Endothelial cell of umbilical vein (primary cell): ENCODE results near the gene RNF4. TPM values are rescaled to one million over a fixed set of nuclear protein-coding genes. Genes with fewer than 3 reads are reported as not detected.

Source experiments
- BruUV-seq: library from RNA; stranded (reverse); fragments of 400-500 nt; replicated peaks from 2 replicates; lab custom pipeline; 2021; lab: Mats Ljungman, UMichigan
- CTCF ChIA-PET: fragments of 300-600, 350-600 bp; sonication (Branson Sonifier 250); formaldehyde crosslinking; loops from one replicate; lab custom pipeline; 2021; ENCODE audit warnings: antibody characterized with exemption, inconsistent platforms; lab: Charles Lee
- POLR2A ChIA-PET: fragments of 300-600, 350-600 bp; sonication (Branson Sonifier 250); formaldehyde crosslinking; loops from one replicate; lab custom pipeline; 2021; ENCODE audit warnings: antibody characterized with exemption, inconsistent platforms; lab: Charles Lee
- DNase-seq: peaks from one replicate; pipeline ENCODE4 v3.0.0-alpha.2; 2011; ENCODE audit warnings: low read depth, low spot score
- FAIRE-seq: peaks from 2 replicates; lab custom pipeline; 2011; peaks lifted over from hg19 to GRCh38; lab: Jason Lieb, UNC
- H2AFZ ChIP-seq: 2 replicates; pipeline ENCODE4 v1.6.0; 2012; ENCODE audit warnings: low read depth, low read length, control low read depth, inconsistent platforms
- H3K27ac ChIP-seq: 2 replicates; pipeline ENCODE4 v1.5.1; 2011; ENCODE audit warnings: low read depth, mild to moderate bottlenecking, control low read depth, low read length, moderate library complexity; ENCODE audit not compliant: insufficient read depth
- H3K27me3 ChIP-seq, 2 experiments: 2 replicates each; pipeline versions ENCODE4 v1.6.0 to v1.6.1; 2011; ENCODE audit warnings: low read length in 2 of 2, mixed read lengths in 1 of 2; ENCODE audit not compliant: control insufficient read depth in 2 of 2, insufficient read depth in 2 of 2
- H3K36me3 ChIP-seq, 2 experiments: 2 replicates in 1 of 2; 3 replicates in 1 of 2; pipeline ENCODE4 v1.5.1; 2011; ENCODE audit warnings: low read length in 2 of 2, mild to moderate bottlenecking in 1 of 2, moderate library complexity in 1 of 2; ENCODE audit not compliant: control insufficient read depth in 2 of 2, insufficient read depth in 2 of 2; ENCODE audit errors: extremely low read depth in 1 of 2
- H3K4me1 ChIP-seq: 3 replicates; pipeline ENCODE4 v1.5.1; 2011; ENCODE audit warnings: mild to moderate bottlenecking, low read length; ENCODE audit not compliant: control insufficient read depth, insufficient read depth; ENCODE audit errors: extremely low read depth
- H3K4me2 ChIP-seq: 2 replicates; pipeline ENCODE4 v1.6.1; 2011; ENCODE audit warnings: low read length, control low read depth, mixed read lengths; ENCODE audit not compliant: insufficient read depth
- H3K4me3 ChIP-seq, 3 experiments: fragments of 200-600 bp in 1 of 3; sonication (generic), shearing (Covaris generic) in 1 of 3; replicated peaks in 1 of 3; 2 replicates each; pipeline ENCODE4 v1.5.1; 2011 to 2016; ENCODE audit warnings: control low read depth in 3 of 3, low read length in 3 of 3, mild to moderate bottlenecking in 2 of 3, inconsistent platforms in 1 of 3, low read depth in 1 of 3, moderate library complexity in 1 of 3; ENCODE audit not compliant: insufficient read depth in 1 of 3
- H3K79me2 ChIP-seq: 2 replicates; pipeline ENCODE4 v1.6.0; 2012; ENCODE audit warnings: low read length, inconsistent platforms; ENCODE audit not compliant: control insufficient read depth, insufficient read depth
- H3K9ac ChIP-seq: replicated peaks from 2 replicates; pipeline ENCODE3; 2011; ENCODE audit warnings: low read length, control low read depth; ENCODE audit not compliant: insufficient read depth; ENCODE audit errors: extremely low read depth
- H3K9me1 ChIP-seq: replicated peaks from 3 replicates; pipeline ENCODE4 v1.6.0; 2011; ENCODE audit warnings: mild to moderate bottlenecking, low read length; ENCODE audit not compliant: control insufficient read depth, insufficient read depth; ENCODE audit errors: extremely low read depth
- H3K9me3 ChIP-seq: replicated peaks from 2 replicates; pipeline ENCODE4 v1.5.1; 2012; ENCODE audit warnings: low read length, inconsistent platforms; ENCODE audit not compliant: control insufficient read depth, insufficient read depth
- H4K20me1 ChIP-seq: replicated peaks from 2 replicates; pipeline ENCODE3; 2011; ENCODE audit warnings: mild to moderate bottlenecking, low read length; ENCODE audit not compliant: control insufficient read depth, insufficient read depth; ENCODE audit errors: extremely low read depth
- EZH2 ChIP-seq: IDR thresholded peaks from 2 replicates; pipeline ENCODE4 v1.6.1; 2012; ENCODE audit warnings: borderline replicate concordance, low read depth, mild to moderate bottlenecking, moderate library complexity, low read length, inconsistent platforms; ENCODE audit not compliant: severe bottlenecking
- FOS ChIP-seq: IDR thresholded peaks from 2 replicates; pipeline ENCODE4 v1.6.1; 2011; ENCODE audit warnings: mild to moderate bottlenecking, low read length, moderate library complexity, borderline replicate concordance; ENCODE audit not compliant: insufficient read depth
- GATA2 ChIP-seq: IDR thresholded peaks from 2 replicates; pipeline ENCODE4 v1.7.0; 2011; ENCODE audit warnings: low read depth, mild to moderate bottlenecking, moderate library complexity, mixed read lengths, low read length; ENCODE audit not compliant: insufficient read length, insufficient read depth
- MAX ChIP-seq: IDR thresholded peaks from 2 replicates; pipeline ENCODE4 v1.6.1; 2011; ENCODE audit not compliant: insufficient read depth, insufficient read length
- POLR2AphosphoS5 ChIP-seq: IDR thresholded peaks from 2 replicates; pipeline ENCODE4 v1.6.1; 2012; ENCODE audit warnings: low read depth, mild to moderate bottlenecking, control low read depth, low read length, moderate library complexity; ENCODE audit not compliant: insufficient read depth
- dilution Hi-C: fragments of 300-500 bp; cut with MboI; formaldehyde crosslinking; loops from one replicate; pipeline ENCODE4 v1.15.0; 2019; ENCODE audit warnings: low sequenced_read_pairs; ENCODE audit not compliant: extremely low pct_ligation_motif_present
- intact Hi-C: fragments of 100-400 bp; cut with micrococcal nuclease; formaldehyde crosslinking; loops from one replicate; pipeline ENCODE4 v1.10.0; 2022
- polyA plus RNA-seq, 4 experiments: library from polyadenylated mRNA; depleted of rRNA in 3 of 4; stranded (reverse) in 3 of 4; unstranded in 1 of 4; fragments of >200 nt; gene quantifications; 2 replicates each; pipeline versions ENCODE4 v1.2.1 to v1.2.3, GENCODE V29; 2011 to 2012; ENCODE audit warnings: missing spikeins in 1 of 4
- total RNA-seq: library from RNA; stranded (reverse); gene quantifications from 2 replicates; pipeline ENCODE4 v1.2.3, GENCODE V29; 2021
- TF ChIP-seq, protein P1 (sequence below), 2 donors: IDR thresholded peaks; 1 replicate in 1 of 2; 2 replicates in 1 of 2; pipeline ENCODE4 v1.5.1; 2011; ENCODE audit warnings: low read length in 2 of 2, mild to moderate bottlenecking in 2 of 2, moderate library complexity in 2 of 2, control low read depth in 1 of 2, inconsistent platforms in 1 of 2, low read depth in 1 of 2; ENCODE audit not compliant: insufficient read depth in 1 of 2; ENCODE audit errors: extremely low read depth in 1 of 2

RNF4 gene
- total and polyA plus RNA-seq, 2 donors (not counting 3 experiments of a cell fraction or from before 2014, with no cell fraction given): 64.3 to 71.4 TPM

DNA sequence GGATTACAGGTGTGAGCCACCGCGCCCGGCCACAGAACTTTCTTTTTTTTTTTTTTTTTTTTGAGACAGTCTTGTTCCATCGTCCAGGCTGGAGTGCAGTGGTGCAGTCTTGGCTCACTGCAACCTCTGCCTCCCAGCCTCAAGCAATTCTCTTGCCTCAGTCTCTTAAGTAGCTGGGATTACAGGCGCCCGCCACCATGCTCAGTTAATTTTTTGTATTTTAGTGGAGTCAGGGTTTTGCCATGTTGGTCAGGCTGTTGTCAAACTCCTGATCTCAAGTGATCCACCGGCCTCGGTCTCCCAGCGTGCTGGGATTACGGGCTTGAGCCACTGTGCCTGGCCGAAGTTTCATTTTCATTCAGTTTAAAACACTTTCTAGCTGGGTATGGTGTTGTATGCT lies 83.9 kb downstream of the RNF4 start:
- CTCF ChIA-PET: interaction anchor here (1.8 kb wide), 1 partner anchor 10 kb away, joined by 5 read pairs; no protein-coding TSS in a partner anchor

More for the DNA sequence above, 83.9 kb downstream of the RNF4 start:
- Histone ChIP-seq H3K79me2 (peaks cover 93% of the 10 kb centered on the region), H3K36me3 (no peaks in the 10 kb centered on the region), H4K20me1 (peaks cover 13% of the 10 kb centered on the region), H3K27me3 (no peaks in the 10 kb centered on the region), H3K9me1 (no peaks in the 10 kb centered on the region), H3K4me3 (no peak overlapping the region), H3K4me2 (no peak overlapping the region), H2AFZ (no peak overlapping the region), H3K9me3 (no peaks in the 10 kb centered on the region), H3K27ac (no peak overlapping the region), H3K4me1 (no peaks in the 10 kb centered on the region), H3K9ac (no peak overlapping the region)
- intact Hi-C loops: no loop called here
- BruUV-seq: no TSS peak
- DNase-seq (no peak), FAIRE-seq (no peak)
- dilution Hi-C loops: no loop called here
- POLR2A ChIA-PET: interaction anchor here (1.1 kb wide), 1 partner anchor 17 kb away, joined by 3 read pairs; the partner anchor contains the start of gene FAM193A
- TF ChIP-seq, protein P1, sequence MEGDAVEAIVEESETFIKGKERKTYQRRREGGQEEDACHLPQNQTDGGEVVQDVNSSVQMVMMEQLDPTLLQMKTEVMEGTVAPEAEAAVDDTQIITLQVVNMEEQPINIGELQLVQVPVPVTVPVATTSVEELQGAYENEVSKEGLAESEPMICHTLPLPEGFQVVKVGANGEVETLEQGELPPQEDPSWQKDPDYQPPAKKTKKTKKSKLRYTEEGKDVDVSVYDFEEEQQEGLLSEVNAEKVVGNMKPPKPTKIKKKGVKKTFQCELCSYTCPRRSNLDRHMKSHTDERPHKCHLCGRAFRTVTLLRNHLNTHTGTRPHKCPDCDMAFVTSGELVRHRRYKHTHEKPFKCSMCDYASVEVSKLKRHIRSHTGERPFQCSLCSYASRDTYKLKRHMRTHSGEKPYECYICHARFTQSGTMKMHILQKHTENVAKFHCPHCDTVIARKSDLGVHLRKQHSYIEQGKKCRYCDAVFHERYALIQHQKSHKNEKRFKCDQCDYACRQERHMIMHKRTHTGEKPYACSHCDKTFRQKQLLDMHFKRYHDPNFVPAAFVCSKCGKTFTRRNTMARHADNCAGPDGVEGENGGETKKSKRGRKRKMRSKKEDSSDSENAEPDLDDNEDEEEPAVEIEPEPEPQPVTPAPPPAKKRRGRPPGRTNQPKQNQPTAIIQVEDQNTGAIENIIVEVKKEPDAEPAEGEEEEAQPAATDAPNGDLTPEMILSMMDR (IDR thresholded peaks at IDR 0.05; ENCODE audit: extremely low read depth in 1 of 2, insufficient read depth in 1 of 2, low read depth in 1 of 2, low read length in 2 of 2): no peak
- no peak for TF ChIP-seq POLR2AphosphoS5
- TF ChIP-seq MAX: no peak
- no peak for TF ChIP-seq GATA2
- TF ChIP-seq FOS: no peak
- no peak for TF ChIP-seq EZH2
